HK-2 (cell line): Measurements from ENCODE around the gene ZHX3.

ENCODE experiments used
- DNase-seq: peaks from one replicate; pipeline ENCODE4 v3.0.0-alpha.2; 2018; ENCODE audit not compliant: unreplicated experiment

Gene ZHX3

GRCh38 chr20:41185013-41185757 lies 132.3 kb downstream of the ZHX3 start:
- no peak for DNase-seq

- DNase-seq: no peak
Measured at GRCh38 chr20:41183831-41184230, 133.7 kb downstream of the ZHX3 start.

- DNase-seq: no peak
Measured at GRCh38 chr20:41183391-41183790, 134.1 kb downstream of the ZHX3 start.

GRCh38 chr20:41182296-41183212 lies 135.0 kb downstream of the ZHX3 start:
- no peak for DNase-seq

- no peak for DNase-seq
Measured at GRCh38 chr20:41181567-41181966, 136.0 kb downstream of the ZHX3 start.

- DNase-seq: no peak
Measured at GRCh38 chr20:41180599-41181333, 136.8 kb downstream of the ZHX3 start.

- DNase-seq: no peak
Measured at GRCh38 chr20:41179961-41180360, 137.6 kb downstream of the ZHX3 start.

GRCh38 chr20:41178904-41179432 lies 138.6 kb downstream of the ZHX3 start:
- DNase-seq: no peak

GRCh38 chr20:41178495-41178894 lies 139.0 kb downstream of the ZHX3 start:
- DNase-seq: no peak

GRCh38 chr20:41177636-41178035 lies 139.9 kb downstream of the ZHX3 start:
- peak; percentile 78 for DNase-seq

GRCh38 chr20:41176711-41177552 lies 140.6 kb downstream of the ZHX3 start:
- no peak for DNase-seq

GRCh38 chr20:41175727-41176330 lies 141.7 kb downstream of the ZHX3 start:
- no peak for DNase-seq

- no peak for DNase-seq
Measured at GRCh38 chr20:41175201-41175651, 142.3 kb downstream of the ZHX3 start.

GRCh38 chr20:41174782-41175181 lies 142.7 kb downstream of the ZHX3 start:
- no peak for DNase-seq

GRCh38 chr20:41174373-41174772 lies 143.2 kb downstream of the ZHX3 start:
- no peak for DNase-seq

GRCh38 chr20:41173791-41174341 lies 143.7 kb downstream of the ZHX3 start:
- no peak for DNase-seq

- peak; percentile 79 for DNase-seq
Measured at GRCh38 chr20:41173161-41173721, 144.3 kb downstream of the ZHX3 start.

- DNase-seq: no peak
Measured at GRCh38 chr20:41172296-41173140, 145.0 kb downstream of the ZHX3 start.

- DNase-seq: no peak
Measured at GRCh38 chr20:41171736-41172295, 145.7 kb downstream of the ZHX3 start.
